K562 (cell line): ENCODE measurements around the gene TPI1. TPM values are rescaled to one million over a fixed set of nuclear protein-coding genes. Genes with fewer than 3 reads are reported as not detected.
A peak's percentile ranks its signal among the peaks of the same experiment; 100 is the strongest.

Experiments used
- BHLHE40 ChIP-seq: IDR thresholded peaks from 2 replicates; pipeline ENCODE4 v1.6.1; 2011; ENCODE audit warnings: low read length, improper control_type of control experiment
- CUX1 ChIP-seq: fragments of 200-800 bp; sonication (Bioruptor generic); IDR thresholded peaks from 2 replicates; pipeline ENCODE4 v1.6.1; 2016; ENCODE audit warnings: missing genetic modification characterization, missing compliant biosample characterization
- FOXO4 ChIP-seq: fragments of 450-650 bp; formaldehyde crosslinking; IDR thresholded peaks from 2 replicates; pipeline ENCODE4 v1.4.0; 2020; ENCODE audit warnings: mild to moderate bottlenecking, moderate library complexity
- MAX ChIP-seq: sonication (generic); formaldehyde crosslinking; IDR thresholded peaks from 2 replicates; pipeline ENCODE4 v1.9.0; 2022; ENCODE audit warnings: mild to moderate bottlenecking, missing genetic modification reagents
- MXI1 ChIP-seq: IDR thresholded peaks from 2 replicates; pipeline ENCODE4 v1.6.1; 2011; ENCODE audit warnings: low read depth, mild to moderate bottlenecking, improper control_type of control experiment, low read length
- NRF1 ChIP-seq, 2 experiments: fragments of 450-650 bp; IDR thresholded peaks in 1 of 2; conservative IDR thresholded peaks in 1 of 2; 2 replicates each; pipeline ENCODE4 v1.6.1; 2014; ENCODE audit warnings: mild to moderate bottlenecking in 2 of 2
- NUFIP1 ChIP-seq: fragments of 450-650 bp; IDR thresholded peaks from 2 replicates; pipeline ENCODE4 v1.6.1; 2018; ENCODE audit not compliant: partially characterized antibody
- SMAD3 ChIP-seq: fragments of 450-650 bp; formaldehyde crosslinking; conservative IDR thresholded peaks from 2 replicates; pipeline ENCODE4 v1.4.0; 2020; ENCODE audit warnings: mild to moderate bottlenecking
- THRA ChIP-seq: fragments of 450-650 bp; IDR thresholded peaks from 2 replicates; pipeline ENCODE4 v1.6.1; 2017; ENCODE audit warnings: mild to moderate bottlenecking, moderate library complexity
- USF2 ChIP-seq: sonication (generic); formaldehyde crosslinking; IDR thresholded peaks from 2 replicates; pipeline ENCODE4 v1.5.0; 2020; ENCODE audit warnings: missing genetic modification reagents
- ZBTB7A ChIP-seq: IDR thresholded peaks from 2 replicates; pipeline ENCODE4 v1.6.1; 2011; ENCODE audit warnings: low read depth, mild to moderate bottlenecking, low read length, moderate library complexity, borderline replicate concordance; ENCODE audit not compliant: control insufficient read depth
- ZBTB9 ChIP-seq: fragments of 450-650 bp; formaldehyde crosslinking; IDR thresholded peaks from 2 replicates; pipeline ENCODE4 v1.4.0; 2020; ENCODE audit warnings: mild to moderate bottlenecking, moderate library complexity
- ZC3H4 ChIP-seq: sonication (generic); formaldehyde crosslinking; IDR thresholded peaks from 2 replicates; pipeline ENCODE4 v1.9.0; 2021; ENCODE audit warnings: missing genetic modification reagents, borderline replicate concordance
- ZNF143 ChIP-seq: sonication (generic); formaldehyde crosslinking; IDR thresholded peaks from 2 replicates; pipeline ENCODE4 v1.9.0; 2022; ENCODE audit warnings: mild to moderate bottlenecking, missing genetic modification reagents
- ZNF586 ChIP-seq: fragments of 450-650 bp; formaldehyde crosslinking; conservative IDR thresholded peaks from 2 replicates; pipeline ENCODE4 v1.4.0; 2020; ENCODE audit warnings: mild to moderate bottlenecking, moderate library complexity
- ZNF780A ChIP-seq: fragments of 250-450 bp; sonication (Bioruptor Pico); IDR thresholded peaks from 2 replicates; pipeline ENCODE4 v1.5.0; 2021; ENCODE audit warnings: mild to moderate bottlenecking
- ZZZ3 ChIP-seq: fragments of 450-650 bp; IDR thresholded peaks from 2 replicates; pipeline ENCODE4 v1.6.1; 2016; ENCODE audit warnings: antibody characterized with exemption, mild to moderate bottlenecking, moderate library complexity
- polyA plus RNA-seq, 8 experiments: library from polyadenylated mRNA; depleted of rRNA in 4 of 8; stranded (reverse) in 5 of 8; unstranded in 3 of 8; fragments of >200 nt; fragmentation: Nextera tagmentation in 2 of 8; fragmentation: Illumina TruSeq in 1 of 8; extraction: Ambion mirVana in 2 of 8; extraction: Trizol in 1 of 8; gene quantifications; 2 replicates each; pipeline versions ENCODE4 v1.2.1 to v1.2.3, GENCODE V29; 2011 to 2014; ENCODE audit warnings: inconsistent platforms in 1 of 8, missing spikeins in 1 of 8
- total RNA-seq, 7 experiments: library from RNA; depleted of rRNA in 6 of 7; stranded (reverse); fragments of >200 nt in 6 of 7; fragmentation: Illumina TruSeq in 2 of 7; extraction: Trizol in 2 of 7; gene quantifications; 2 replicates each; pipeline versions ENCODE4 v1.2.1 to v1.2.3, GENCODE V29; 2011 to 2021; ENCODE audit warnings: low replicate concordance in 1 of 7

TPI1 gene
- total and polyA plus RNA-seq, 9 of the 15 experiments (the other 6 are each of a cell fraction or from before 2014, with no cell fraction given) = 662 to 4,971 (median 892) TPM

GRCh38 chr12:6851921-6852650, 15.2 kb upstream of the TPI1 start, which contains the start of gene USP5 (continued):
- TF ChIP-seq ZNF586 (CRISPR knock-in tag) = 0 out of 2 replicates have a peak, but pooled peaks have one; percentile 30
- TF ChIP-seq MAX = peak; percentile 75
- no peak for TF ChIP-seq ZNF780A
- TF ChIP-seq ZNF143 (CRISPR knock-in tag) = peak; percentile 100
- TF ChIP-seq MXI1 = peak; percentile 17; the same call in 1 of the 2 replicates
- TF ChIP-seq SMAD3 (CRISPR knock-in tag) = peak; percentile 94
- peak; percentile 94 to 95 for TF ChIP-seq NRF1 (conservative IDR thresholded peaks at IDR 0.05 in 1 of 2, IDR thresholded peaks at IDR 0.05 in 1 of 2)
- peak; percentile 97 for TF ChIP-seq ZBTB9 (CRISPR knock-in tag)
- no peak for TF ChIP-seq ZC3H4 (CRISPR knock-in tag)
- TF ChIP-seq NUFIP1 = no peak
- TF ChIP-seq BHLHE40 = peak; percentile 54; the same call in 1 of the 2 replicates
- peak; percentile 48 for TF ChIP-seq USF2
- no peak for TF ChIP-seq ZBTB7A
- TF ChIP-seq CUX1 = peak; percentile 55; the same call in 1 of the 2 replicates
- no peak for TF ChIP-seq THRA
- peak; percentile 81; the same call in 1 of the 2 replicates for TF ChIP-seq FOXO4 (CRISPR knock-in tag)
- TF ChIP-seq ZZZ3 = no peak
